GM12878 (cell line): ENCODE measurements around the gene SPTA1. TPM values are rescaled to one million over a fixed set of nuclear protein-coding genes. Genes with fewer than 3 reads are reported as not detected.

ENCODE experiments used
- ATAC-seq: fragments of 200-7000 bp; cut with Tn5 transposase; 3 replicates; pipeline ENCODE4 v1.9.1; 2020; ENCODE audit warnings: mild to moderate bottlenecking, moderate library complexity
- BruUV-seq: library from RNA; stranded (reverse); fragments of 400-500 nt; replicated peaks from 2 replicates; lab custom pipeline; 2021; lab: Mats Ljungman, UMichigan
- CTCF ChIA-PET: fragments of 300-600 bp; sonication (Branson Sonifier 250); formaldehyde crosslinking; extraction: SDS; loops from one replicate; lab custom pipeline; 2021; ENCODE audit warnings: inconsistent platforms; lab: Yijun Ruan, JAX
- POLR2A ChIA-PET: fragments of 350-600 bp; formaldehyde crosslinking; extraction: SDS; loops from one replicate; lab custom pipeline; 2021; ENCODE audit warnings: inconsistent platforms; lab: Charles Lee
- RAD21 ChIA-PET: fragments of 300-600 bp; sonication (Branson Sonifier 250); formaldehyde crosslinking; loops from one replicate; lab custom pipeline; 2023; ENCODE audit warnings: antibody characterized with exemption; ENCODE audit not compliant: unreplicated experiment; lab: Charles Lee
- SMC1A ChIA-PET: fragments of 300-600 bp; sonication (Branson Sonifier 250); formaldehyde crosslinking; loops from one replicate; lab custom pipeline; 2023; ENCODE audit not compliant: unreplicated experiment, uncharacterized antibody; lab: Charles Lee
- DNase-seq: peaks from one replicate; pipeline ENCODE4 v3.0.0-alpha.2; 2011; ENCODE audit warnings: low read depth, low spot score
- FAIRE-seq: peaks from 3 replicates; lab custom pipeline; 2011; peaks lifted over from hg19 to GRCh38; lab: Jason Lieb, UNC
- H2AFZ ChIP-seq: 2 replicates; pipeline ENCODE4 v1.6.0; 2011; ENCODE audit warnings: low read depth, low read length, control low read depth; ENCODE audit not compliant: control insufficient read depth
- H3K27ac ChIP-seq: 2 replicates; pipeline ENCODE4 v1.5.1; 2011; ENCODE audit warnings: control low read depth; ENCODE audit not compliant: control insufficient read depth, insufficient read depth
- H3K27me3 ChIP-seq, 2 experiments: replicated peaks in 1 of 2; 2 replicates each; pipeline versions ENCODE4 v1.6.0 to v1.6.1; 2011; ENCODE audit warnings: low read length in 1 of 2; ENCODE audit not compliant: control insufficient read depth in 2 of 2, insufficient read depth in 2 of 2
- H3K36me3 ChIP-seq, 2 experiments: 2 replicates each; pipeline ENCODE4 v1.5.1; 2011; ENCODE audit warnings: low read length in 1 of 2; ENCODE audit not compliant: control insufficient read depth in 2 of 2, insufficient read depth in 2 of 2
- H3K4me1 ChIP-seq: 2 replicates; pipeline ENCODE4 v1.6.1; 2011; ENCODE audit warnings: mild to moderate bottlenecking, low read length, moderate library complexity, mixed read lengths; ENCODE audit not compliant: control insufficient read depth, insufficient read depth
- H3K4me2 ChIP-seq: 2 replicates; pipeline ENCODE4 v1.6.0; 2011; ENCODE audit warnings: control low read depth; ENCODE audit not compliant: control insufficient read depth, insufficient read depth
- H3K4me3 ChIP-seq: fragments of 200-600 bp; sonication (generic); 2 replicates; pipeline ENCODE4 v1.5.1; 2016
- H3K79me2 ChIP-seq: 2 replicates; pipeline ENCODE4 v1.6.0; 2011; ENCODE audit warnings: low read length; ENCODE audit not compliant: control insufficient read depth, insufficient read depth
- H3K9ac ChIP-seq: 2 replicates; pipeline ENCODE4 v1.8.0; 2011; ENCODE audit warnings: low read length, control low read depth, mixed read lengths; ENCODE audit not compliant: control insufficient read depth, insufficient read depth
- H3K9me3 ChIP-seq: replicated peaks from 3 replicates; pipeline ENCODE4 v1.5.1; 2011; ENCODE audit warnings: mild to moderate bottlenecking, low read length; ENCODE audit not compliant: control insufficient read depth, insufficient read depth
- H4K20me1 ChIP-seq: 2 replicates; pipeline ENCODE4 v1.6.0; 2011; ENCODE audit not compliant: control insufficient read depth, insufficient read depth
- BCL11A ChIP-seq: IDR thresholded peaks from 2 replicates; pipeline ENCODE4 v1.6.1; 2011; ENCODE audit warnings: low read depth, low read length
- BCLAF1 ChIP-seq: fragments of 450-650 bp; IDR thresholded peaks from 2 replicates; pipeline ENCODE4 v1.6.1; 2017; ENCODE audit warnings: antibody characterized with exemption, mild to moderate bottlenecking, moderate library complexity
- ESRRA ChIP-seq: IDR thresholded peaks from 2 replicates; pipeline ENCODE4 v1.6.1; 2012; ENCODE audit warnings: mild to moderate bottlenecking, low read length, improper control_type of control experiment
- ETV6 ChIP-seq, 2 experiments: fragments of 450-650 bp in 1 of 2; IDR thresholded peaks in 1 of 2; conservative IDR thresholded peaks in 1 of 2; 2 replicates each; pipeline ENCODE4 v1.6.1; 2014; ENCODE audit warnings: antibody characterized with exemption in 1 of 2, borderline replicate concordance in 1 of 2, low read depth in 1 of 2, mild to moderate bottlenecking in 1 of 2, moderate library complexity in 1 of 2
- MAX ChIP-seq: IDR thresholded peaks from 2 replicates; pipeline ENCODE4 v1.6.1; 2012; ENCODE audit warnings: low read depth, low read length, improper control_type of control experiment
- NBN ChIP-seq: fragments of 450-650 bp; IDR thresholded peaks from 2 replicates; pipeline ENCODE4 v1.6.1; 2016
- NFYB ChIP-seq: IDR thresholded peaks from 2 replicates; pipeline ENCODE4 v1.6.1; 2011; ENCODE audit warnings: low read depth, mild to moderate bottlenecking, low read length, improper control_type of control experiment, moderate library complexity; ENCODE audit not compliant: insufficient read depth
- NRF1 ChIP-seq: conservative IDR thresholded peaks from 2 replicates; pipeline ENCODE4 v1.6.1; 2011; ENCODE audit warnings: mild to moderate bottlenecking, low read depth, low read length, improper control_type of control experiment
- PKNOX1 ChIP-seq: fragments of 450-650 bp; IDR thresholded peaks from 2 replicates; pipeline ENCODE4 v1.6.1; 2016; ENCODE audit warnings: mild to moderate bottlenecking
- POLR2A ChIP-seq: IDR thresholded peaks from 2 replicates; pipeline ENCODE4 v1.6.1; 2011; ENCODE audit warnings: low read depth, mild to moderate bottlenecking, low read length
- RBBP5 ChIP-seq: fragments of 200-600 bp; sonication (generic); conservative IDR thresholded peaks from 2 replicates; pipeline ENCODE4 v1.6.1; 2016
- RCOR1 ChIP-seq: conservative IDR thresholded peaks from 2 replicates; pipeline ENCODE4 v1.6.1; 2012; ENCODE audit warnings: low read depth, low read length, improper control_type of control experiment
- SKIL ChIP-seq: fragments of 450-650 bp; IDR thresholded peaks from 2 replicates; pipeline ENCODE4 v1.6.1; 2017; ENCODE audit warnings: mild to moderate bottlenecking, low read depth, inconsistent platforms; ENCODE audit not compliant: poor library complexity, severe bottlenecking
- SMAD1 ChIP-seq: fragments of 450-650 bp; IDR thresholded peaks from 2 replicates; pipeline ENCODE4 v1.6.1; 2018; ENCODE audit warnings: mild to moderate bottlenecking, low read depth; ENCODE audit not compliant: partially characterized antibody
- SMC3 ChIP-seq: IDR thresholded peaks from 2 replicates; pipeline ENCODE4 v1.6.1; 2011; ENCODE audit warnings: low read length, improper control_type of control experiment, borderline replicate concordance
- USF2 ChIP-seq: IDR thresholded peaks from 2 replicates; pipeline ENCODE4 v1.6.1; 2011; ENCODE audit warnings: low read depth, low read length, improper control_type of control experiment, borderline replicate concordance
- ZBED1 ChIP-seq: IDR thresholded peaks from 2 replicates; pipeline ENCODE4 v1.6.1; 2016; ENCODE audit warnings: borderline replicate concordance
- WGBS: methylation state at CpG from one replicate; pipeline ENCODE4 v1.1.6; 2016; ENCODE audit warnings: low lambda C conversion rate; ENCODE audit not compliant: insufficient replicate concordance, insufficient coverage; ENCODE audit errors: missing lambda C conversion rate; 5-methylcytosine and 5-hydroxymethylcytosine counted together
- in situ Hi-C: fragments of 300-500 bp; cut with MboI; formaldehyde crosslinking; loops from 9 replicates; pipeline ENCODE4 v1.14.3; 2018; ENCODE audit warnings: mixed read lengths
- intact Hi-C: fragments of 100-400 bp; cut with micrococcal nuclease; formaldehyde crosslinking; loops from one replicate; pipeline ENCODE4 v1.14.2; 2022; ENCODE audit not compliant: unreplicated experiment
- polyA plus RNA-seq, 11 experiments: library from polyadenylated mRNA; depleted of rRNA in 4 of 11; unstranded in 6 of 11; stranded (reverse) in 5 of 11; fragments of >200 nt; fragmentation: Nextera tagmentation in 4 of 11; fragmentation: Illumina TruSeq in 1 of 11; extraction: Ambion mirVana in 4 of 11; extraction: Trizol in 1 of 11; gene quantifications; 1 replicate in 1 of 11; 2 replicates in 10 of 11; pipeline versions ENCODE4 v1.2.1 to v1.2.3, GENCODE V29; 2011 to 2016; ENCODE audit warnings: inconsistent platforms in 2 of 11, missing spikeins in 2 of 11, low read depth in 1 of 11
- total RNA-seq, 4 experiments: library from RNA; depleted of rRNA in 3 of 4; stranded (reverse); fragments of >200 nt in 3 of 4; fragmentation: Illumina TruSeq in 1 of 4; extraction: Trizol in 1 of 4; gene quantifications; 2 replicates each; pipeline versions ENCODE4 v1.2.1 to v1.2.3, GENCODE V29; 2013 to 2021

The SPTA1 gene
- total and polyA plus RNA-seq, 10 of the 15 experiments (the other 5 are each of a cell fraction or from before 2014, with no cell fraction given) = under 0.01 to 0.21 (median 0.12) TPM; not detected in 5

GRCh38 chr1:158689110-158689509 lies 2.6 kb upstream of the SPTA1 start:
- DNase-seq (no peak), FAIRE-seq (no peak), ATAC-seq (no peak)
- Histone ChIP-seq H3K9ac (no peak overlapping the region), H3K9me3 (no peaks in the 10 kb centered on the region), H3K27ac (no peak overlapping the region), H3K4me2 (no peak overlapping the region), H3K27me3 (no peaks in the 10 kb centered on the region), H3K4me1 (no peaks in the 10 kb centered on the region), H3K4me3 (no peak overlapping the region), H2AFZ (no peak overlapping the region), H3K79me2 (no peaks in the 10 kb centered on the region), H4K20me1 (no peaks in the 10 kb centered on the region), H3K36me3 (no peaks in the 10 kb centered on the region)
- BruUV-seq = no TSS peak
- ChIA-PET POLR2A (no interaction called here), CTCF (no interaction called here), SMC1A (no interaction called here), RAD21 (no interaction called here)
- WGBS = 90% methylated on average over 1 of the region's 1 CpG
- intact Hi-C loops = no loop called here
- in situ Hi-C loops = no loop called here
- TF ChIP-seq BCLAF1 (no peak), ETV6 (conservative IDR thresholded peaks at IDR 0.05 in 1 of 2, IDR thresholded peaks at IDR 0.05 in 1 of 2; ENCODE audit: borderline replicate concordance in 1 of 2, low read depth in 1 of 2) (no peak), NBN (no peak), POLR2A (no peak), BCL11A (no peak), ESRRA (no peak), SKIL (no peak), SMAD1 (no peak), ZBED1 (no peak), USF2 (no peak), RBBP5 (no peak), MAX (no peak), PKNOX1 (no peak), RCOR1 (no peak), NRF1 (no peak), NFYB (no peak), SMC3 (no peak)
